B cell (primary cell): ENCODE data around the gene CHST11. TPM values are rescaled to one million over a fixed set of nuclear protein-coding genes. Genes with fewer than 3 reads are reported as not detected.

Experiments
- ATAC-seq: fragments of 200-7000 bp; cut with Tn5 transposase; one replicate; pipeline ENCODE4 v1.10.0; 2021; ENCODE audit warnings: low read depth, mild to moderate bottlenecking, moderate number of reproducible peaks, moderate library complexity
- CTCF ChIA-PET: fragments of 350-600 bp; sonication (Branson Sonifier 250); formaldehyde crosslinking; loops from one replicate; lab custom pipeline; 2021; ENCODE audit warnings: antibody characterized with exemption, inconsistent platforms; lab: Charles Lee
- POLR2A ChIA-PET: fragments of 350-600 bp; sonication (Branson Sonifier 250); formaldehyde crosslinking; loops from one replicate; lab custom pipeline; 2021; ENCODE audit warnings: antibody characterized with exemption; lab: Charles Lee
- DNase-seq: peaks from one replicate; pipeline ENCODE4 v3.0.0; 2013
- H2AFZ ChIP-seq: 2 replicates; pipeline ENCODE4 v1.6.1; 2012; ENCODE audit warnings: mild to moderate bottlenecking, low read depth, low read length; ENCODE audit not compliant: insufficient read depth, poor library complexity, severe bottlenecking
- H3K27ac ChIP-seq, 2 donors: 1 replicate in 1 of 2; 2 replicates in 1 of 2; pipeline ENCODE4 v1.5.1; 2012 to 2013; ENCODE audit warnings: low read length in 2 of 2, mild to moderate bottlenecking in 2 of 2, moderate library complexity in 1 of 2
- H3K27me3 ChIP-seq, 4 experiments: fragments of 200-600 bp in 1 of 4; sonication (generic) in 1 of 4; replicated peaks in 1 of 4; 1 replicate in 2 of 4; 2 replicates in 2 of 4; pipeline versions ENCODE4 v1.6.1 to v1.7.0; 2013 to 2016; ENCODE audit warnings: low read length in 3 of 4, mild to moderate bottlenecking in 2 of 4, mixed read lengths in 1 of 4, moderate library complexity in 1 of 4; ENCODE audit not compliant: insufficient read depth in 4 of 4, control insufficient read depth in 3 of 4; ENCODE audit errors: control extremely low read depth in 1 of 4
- H3K36me3 ChIP-seq, 2 experiments: replicated peaks in 1 of 2; 1 replicate in 1 of 2; 2 replicates in 1 of 2; pipeline versions ENCODE4 v1.6.1 to v1.7.1; 2013; ENCODE audit warnings: low read length in 1 of 2; ENCODE audit not compliant: insufficient read depth in 2 of 2, control insufficient read depth in 1 of 2; ENCODE audit errors: control extremely low read depth in 1 of 2, extremely low read depth in 1 of 2
- H3K4me1 ChIP-seq, 2 donors: fragments of 200-600 bp in 1 of 2; sonication (generic) in 1 of 2; 1 replicate in 1 of 2; 2 replicates in 1 of 2; pipeline versions ENCODE4 v1.5.1 to v1.6.1; 2013 to 2017; ENCODE audit warnings: low read length in 2 of 2; ENCODE audit not compliant: control insufficient read depth in 2 of 2, insufficient read depth in 2 of 2
- H3K4me2 ChIP-seq: replicated peaks from 2 replicates; pipeline ENCODE3; 2012; ENCODE audit warnings: mild to moderate bottlenecking, low read depth, low read length; ENCODE audit not compliant: poor library complexity, severe bottlenecking
- H3K4me3 ChIP-seq, 5 experiments: fragments of 200-600 bp in 1 of 5; sonication (generic) in 1 of 5; 1 replicate in 3 of 5; 2 replicates in 2 of 5; pipeline versions ENCODE4 v1.5.1 to v1.7.0; 2011 to 2016; ENCODE audit warnings: low read length in 4 of 5, mild to moderate bottlenecking in 4 of 5, low read depth in 2 of 5, control low read depth in 1 of 5, moderate library complexity in 1 of 5; ENCODE audit not compliant: insufficient read depth in 1 of 5; ENCODE audit errors: control extremely low read depth in 1 of 5, extremely low read depth in 1 of 5
- H3K79me2 ChIP-seq: fragments of 200-600 bp; sonication (generic); one replicate; pipeline ENCODE4 v1.6.0; 2016; ENCODE audit warnings: low read length; ENCODE audit not compliant: control insufficient read depth, insufficient read depth
- H3K9ac ChIP-seq: fragments of 200-600 bp; sonication (generic); 2 replicates; pipeline ENCODE4 v1.6.1; 2017; ENCODE audit warnings: mild to moderate bottlenecking, low read length, moderate library complexity
- H3K9me3 ChIP-seq, 3 donors: one replicate each; pipeline versions ENCODE4 v1.6.1 to v1.7.1; 2013; ENCODE audit warnings: low read length in 2 of 3; ENCODE audit not compliant: control insufficient read depth in 2 of 3, insufficient read depth in 1 of 3; ENCODE audit errors: control extremely low read depth in 1 of 3
- H4K20me1 ChIP-seq: 2 replicates; pipeline ENCODE4 v1.6.0; 2012; ENCODE audit warnings: mild to moderate bottlenecking, low read length; ENCODE audit not compliant: insufficient read depth, control insufficient read depth, poor library complexity, severe bottlenecking
- H3K27ac Mint-ChIP-seq: one replicate; pipeline ENCODE4 v1.8.0; 2021; ENCODE audit warnings: mixed read lengths
- H3K27me3 Mint-ChIP-seq: one replicate; pipeline ENCODE4 v1.8.0; 2021; ENCODE audit warnings: mixed read lengths
- H3K4me1 Mint-ChIP-seq: one replicate; pipeline ENCODE4 v1.8.0; 2021; ENCODE audit warnings: mixed read lengths
- H3K4me3 Mint-ChIP-seq: one replicate; pipeline ENCODE4 v1.8.0; 2021; ENCODE audit warnings: mixed read lengths
- H3K9me3 Mint-ChIP-seq: one replicate; pipeline ENCODE4 v1.8.0; 2022; ENCODE audit warnings: mixed read lengths; ENCODE audit not compliant: insufficient read depth
- EZH2 ChIP-seq: IDR thresholded peaks from 2 replicates; pipeline ENCODE4 v1.6.1; 2012; ENCODE audit warnings: borderline replicate concordance, low read depth, mild to moderate bottlenecking, moderate library complexity, low read length; ENCODE audit not compliant: insufficient read depth, poor library complexity, severe bottlenecking
- WGBS: methylation state at CpG from one replicate; pipeline ENCODE4 v1.1.5; 2013; ENCODE audit warnings: missing lambda C conversion rate; ENCODE audit not compliant: insufficient coverage; 5-methylcytosine and 5-hydroxymethylcytosine counted together
- intact Hi-C: fragments of 100-400 bp; cut with micrococcal nuclease; formaldehyde crosslinking; loops from one replicate; pipeline ENCODE4 v1.10.0; 2022
- polyA plus RNA-seq: library from polyadenylated mRNA; depleted of rRNA; stranded (reverse); fragments of >200 nt; gene quantifications from 2 replicates; pipeline ENCODE4 v1.2.3, GENCODE V29; 2012
- total RNA-seq, 2 donors: library from RNA; stranded (reverse); fragments of 120-200 nt in 1 of 2; gene quantifications; 1 replicate in 1 of 2; 2 replicates in 1 of 2; pipeline versions ENCODE4 v1.2.3 to v1.2.4, GENCODE V29; 2013 to 2022
- TF ChIP-seq, protein P1 (sequence below): fragments of 200-600 bp; IDR thresholded peaks from one replicate; pipeline ENCODE4 v1.8.0; 2022; ENCODE audit warnings: antibody characterized with exemption, mild to moderate bottlenecking

The CHST11 gene
- total and polyA plus RNA-seq, 2 donors (not counting 1 experiment from before 2014, with no cell fraction given), result 46.3 to 152 TPM

DNA sequence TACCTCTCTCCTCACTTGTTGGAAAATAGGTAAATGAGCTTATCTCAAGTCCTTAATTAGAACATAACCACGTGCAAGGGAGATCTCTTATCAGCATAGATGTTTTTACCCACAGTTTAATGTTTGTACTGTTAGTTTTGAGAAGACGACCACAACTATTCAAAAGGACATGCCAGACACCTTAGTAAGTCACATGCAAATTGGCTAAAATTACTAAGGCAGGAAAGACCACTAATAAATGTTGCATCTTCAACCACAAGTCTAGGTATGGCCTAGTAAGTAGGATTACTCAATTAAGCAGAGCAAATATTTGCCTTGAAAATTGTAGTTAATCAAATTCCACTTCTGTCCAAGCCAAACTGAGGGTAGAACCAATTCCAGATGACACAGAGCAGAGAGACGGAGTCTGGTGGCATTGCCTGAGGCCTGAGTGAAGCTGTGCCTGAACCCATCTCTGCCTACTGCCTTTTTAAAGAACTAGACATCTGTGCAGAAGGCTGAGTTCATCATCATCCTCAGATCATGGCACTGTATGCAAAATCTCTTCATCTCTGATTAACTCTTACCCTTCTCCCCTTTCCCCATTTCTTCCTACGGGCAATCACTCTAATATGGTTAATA, 29.7 kb upstream of the CHST11 start:
- ATAC-seq (no peak), DNase-seq (no peak)
- 100% methylated on average over 1 of the region's 4 CpGs for WGBS
- Mint-ChIP-seq H3K4me1 (peaks cover 10% of the 10 kb centered on the region), H3K4me3 (no peak overlapping the region), H3K27me3 (no peaks in the 10 kb centered on the region), H3K9me3 (no peaks in the 10 kb centered on the region), H3K27ac (no peak overlapping the region)
- H3K36me3 ChIP-seq, result no peaks in the 10 kb centered on the region
- no peak overlapping the region for H2AFZ ChIP-seq
- no peaks in the 10 kb centered on the region for H4K20me1 ChIP-seq
- H3K4me2 ChIP-seq, result no peak overlapping the region
- H3K79me2 ChIP-seq, result no peaks in the 10 kb centered on the region
- H3K4me3 ChIP-seq, result no peak overlapping the region
- H3K27me3 ChIP-seq, result no peaks in the 10 kb centered on the region
- H3K27ac ChIP-seq, result no peak overlapping the region
- peaks cover 6 to 9% of the 10 kb centered on the region in 2 donors for H3K4me1 ChIP-seq
- TF ChIP-seq EZH2, result no peak
- TF ChIP-seq, protein P1, sequence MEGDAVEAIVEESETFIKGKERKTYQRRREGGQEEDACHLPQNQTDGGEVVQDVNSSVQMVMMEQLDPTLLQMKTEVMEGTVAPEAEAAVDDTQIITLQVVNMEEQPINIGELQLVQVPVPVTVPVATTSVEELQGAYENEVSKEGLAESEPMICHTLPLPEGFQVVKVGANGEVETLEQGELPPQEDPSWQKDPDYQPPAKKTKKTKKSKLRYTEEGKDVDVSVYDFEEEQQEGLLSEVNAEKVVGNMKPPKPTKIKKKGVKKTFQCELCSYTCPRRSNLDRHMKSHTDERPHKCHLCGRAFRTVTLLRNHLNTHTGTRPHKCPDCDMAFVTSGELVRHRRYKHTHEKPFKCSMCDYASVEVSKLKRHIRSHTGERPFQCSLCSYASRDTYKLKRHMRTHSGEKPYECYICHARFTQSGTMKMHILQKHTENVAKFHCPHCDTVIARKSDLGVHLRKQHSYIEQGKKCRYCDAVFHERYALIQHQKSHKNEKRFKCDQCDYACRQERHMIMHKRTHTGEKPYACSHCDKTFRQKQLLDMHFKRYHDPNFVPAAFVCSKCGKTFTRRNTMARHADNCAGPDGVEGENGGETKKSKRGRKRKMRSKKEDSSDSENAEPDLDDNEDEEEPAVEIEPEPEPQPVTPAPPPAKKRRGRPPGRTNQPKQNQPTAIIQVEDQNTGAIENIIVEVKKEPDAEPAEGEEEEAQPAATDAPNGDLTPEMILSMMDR, result no peak
- H3K9me3 ChIP-seq, result peaks cover 0 to 13% (median 9%) of the 10 kb centered on the region in 3 donors
- ChIA-PET CTCF (interaction anchor here (1.5 kb wide), 2 partner anchors 7 to 45 kb away, joined by 3 to 7 read pairs; no protein-coding TSS in a partner anchor), POLR2A (no interaction called here)
- intact Hi-C loops, result no loop called here
- H3K9ac ChIP-seq, result no peak overlapping the region

DNA sequence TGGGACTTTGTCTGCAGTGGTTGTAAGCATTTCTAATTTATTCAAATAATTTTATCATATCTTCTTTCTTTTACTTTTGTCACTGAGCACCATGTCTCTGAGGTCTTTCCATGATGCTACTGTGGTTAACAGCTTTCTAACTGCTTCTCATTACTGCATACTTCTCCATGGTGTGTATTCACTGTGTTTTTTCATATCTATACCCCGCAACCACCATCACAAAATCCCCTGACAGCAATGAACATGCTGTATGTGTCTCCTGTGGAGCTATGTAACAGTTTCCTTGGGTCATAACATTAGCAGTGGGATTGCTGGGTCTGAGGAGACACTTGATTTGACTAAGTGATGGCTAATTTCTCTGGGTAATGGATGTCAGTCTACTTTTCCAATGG, 29.2 kb upstream of the CHST11 start:
- Histone ChIP-seq H3K27ac (no peak overlapping the region), H3K4me3 (no peak overlapping the region), H4K20me1 (no peaks in the 10 kb centered on the region), H3K9me3 (peaks cover 0 to 10% (median 9%) of the 10 kb centered on the region in 3 donors), H3K4me2 (no peak overlapping the region), H3K36me3 (no peaks in the 10 kb centered on the region), H3K4me1 (peaks cover 6 to 9% of the 10 kb centered on the region in 2 donors), H3K27me3 (no peaks in the 10 kb centered on the region), H3K9ac (no peak overlapping the region), H2AFZ (no peak overlapping the region), H3K79me2 (no peaks in the 10 kb centered on the region)
- no peak for TF ChIP-seq EZH2
- TF ChIP-seq, protein P1, result no peak
- H3K4me1 Mint-ChIP-seq, result peaks cover 10% of the 10 kb centered on the region
- intact Hi-C loops, result no loop called here
- WGBS, result no CpG with 5 or more reads among the region's 1 CpG
- no peaks in the 10 kb centered on the region for H3K27me3 Mint-ChIP-seq
- no peak overlapping the region for H3K4me3 Mint-ChIP-seq
- ATAC-seq (no peak), DNase-seq (no peak)
- ChIA-PET CTCF (no interaction called here), POLR2A (no interaction called here)
- H3K27ac Mint-ChIP-seq, result no peak overlapping the region
- no peaks in the 10 kb centered on the region for H3K9me3 Mint-ChIP-seq
